HepG2 (cell line): ENCODE results near the gene SMG5. TPM values are rescaled to one million over a fixed set of nuclear protein-coding genes. Genes with fewer than 3 reads are reported as not detected.

Source experiments
- ELK4 ChIP-seq: sonication (generic); formaldehyde crosslinking; IDR thresholded peaks from 2 replicates; pipeline ENCODE4 v1.9.0; 2021; ENCODE audit warnings: missing genetic modification reagents, borderline replicate concordance
- HIVEP1 ChIP-seq: sonication (generic); formaldehyde crosslinking; IDR thresholded peaks from 2 replicates; pipeline ENCODE4 v1.4.0; 2020; ENCODE audit warnings: mild to moderate bottlenecking, missing genetic modification reagents
- HOXA7 ChIP-seq: sonication (generic); formaldehyde crosslinking; IDR thresholded peaks from 2 replicates; pipeline ENCODE4 v1.8.1; 2022; ENCODE audit warnings: mild to moderate bottlenecking, missing genetic modification reagents, moderate library complexity
- KDM1A ChIP-seq: IDR thresholded peaks from 2 replicates; pipeline ENCODE4 v1.6.1; 2016; ENCODE audit warnings: missing compliant biosample characterization
- NCOA1 ChIP-seq: sonication (generic); formaldehyde crosslinking; IDR thresholded peaks from 2 replicates; pipeline ENCODE4 v1.9.0; 2021; ENCODE audit warnings: missing genetic modification reagents
- POGZ ChIP-seq: sonication (generic); formaldehyde crosslinking; IDR thresholded peaks from 2 replicates; pipeline ENCODE4 v1.4.0; 2020; ENCODE audit warnings: mild to moderate bottlenecking, missing genetic modification reagents
- SKIL ChIP-seq: sonication (generic); formaldehyde crosslinking; IDR thresholded peaks from 2 replicates; pipeline ENCODE4 v1.8.0; 2022; ENCODE audit warnings: missing genetic modification reagents, mild to moderate bottlenecking, moderate library complexity, borderline replicate concordance
- TFDP2 ChIP-seq: sonication (generic); formaldehyde crosslinking; IDR thresholded peaks from 2 replicates; pipeline ENCODE4 v1.4.0; 2020; ENCODE audit warnings: missing genetic modification reagents
- THAP8 ChIP-seq: sonication (generic); formaldehyde crosslinking; IDR thresholded peaks from 2 replicates; pipeline ENCODE4 v1.5.1; 2020; ENCODE audit warnings: missing genetic modification reagents, mild to moderate bottlenecking, borderline replicate concordance
- ZNF276 ChIP-seq: sonication (generic); formaldehyde crosslinking; IDR thresholded peaks from 2 replicates; pipeline ENCODE4 v1.4.0; 2020; ENCODE audit warnings: mild to moderate bottlenecking, low read depth, missing genetic modification reagents
- ZNF44 ChIP-seq: sonication (generic); formaldehyde crosslinking; IDR thresholded peaks from 2 replicates; pipeline ENCODE4 v1.5.1; 2020; ENCODE audit warnings: mild to moderate bottlenecking, missing genetic modification reagents
- ZNF710 ChIP-seq: sonication (generic); formaldehyde crosslinking; IDR thresholded peaks from 2 replicates; pipeline ENCODE4 v1.5.0; 2020; ENCODE audit warnings: mild to moderate bottlenecking, missing genetic modification reagents, borderline replicate concordance
- ZNF746 ChIP-seq: sonication (generic); formaldehyde crosslinking; IDR thresholded peaks from 2 replicates; pipeline ENCODE4 v1.8.0; 2022; ENCODE audit warnings: mild to moderate bottlenecking, missing genetic modification reagents
- ZNF747 ChIP-seq: sonication (generic); formaldehyde crosslinking; IDR thresholded peaks from 2 replicates; pipeline ENCODE4 v1.8.1; 2023; ENCODE audit warnings: missing genetic modification reagents, mild to moderate bottlenecking, borderline replicate concordance
- ZNF83 ChIP-seq: sonication (generic); formaldehyde crosslinking; IDR thresholded peaks from 2 replicates; pipeline ENCODE4 v1.4.0; 2020; ENCODE audit warnings: missing genetic modification reagents, mild to moderate bottlenecking, borderline replicate concordance
- ZSCAN31 ChIP-seq: sonication (generic); formaldehyde crosslinking; IDR thresholded peaks from 2 replicates; pipeline ENCODE4 v1.5.0; 2020; ENCODE audit warnings: low read depth, mild to moderate bottlenecking, missing genetic modification reagents
- polyA plus RNA-seq, 8 experiments: library from polyadenylated mRNA; depleted of rRNA in 3 of 8; stranded (reverse) in 7 of 8; unstranded in 1 of 8; fragments of >200 nt; fragmentation: Illumina TruSeq in 4 of 8; extraction: Trizol in 4 of 8; gene quantifications; 2 replicates each; pipeline versions ENCODE4 v1.2.1 to v1.2.3, GENCODE V29; 2011 to 2016; ENCODE audit warnings: low read depth in 4 of 8, missing spikeins in 1 of 8, mixed read lengths in 1 of 8; ENCODE audit not compliant: insufficient read depth in 1 of 8
- total RNA-seq, 5 experiments: library from RNA; depleted of rRNA; stranded (reverse); fragments of >200 nt; fragmentation: Illumina TruSeq; extraction: Trizol; gene quantifications; 2 replicates each; pipeline ENCODE4 v1.2.3, GENCODE V29; 2016; ENCODE audit warnings: low read depth in 1 of 5

Gene SMG5
- total and polyA plus RNA-seq, 2 of the 13 experiments (the other 11 are each of a cell fraction or from before 2014, with no cell fraction given): 50.5 to 84.0 TPM

GRCh38 chr1:156291226-156292061, 8.8 kb upstream of the SMG5 start (continued):
- TF ChIP-seq ZNF276 (CRISPR knock-in tag): 0 out of 2 replicates have a peak, but pooled peaks have one; percentile 29
- TF ChIP-seq THAP8 (CRISPR knock-in tag): no peak
- TF ChIP-seq ZSCAN31: peak; percentile 42; the same call in 1 of the 2 replicates
- TF ChIP-seq KDM1A (CRISPR knock-in tag): no peak
- TF ChIP-seq ZNF710 (CRISPR knock-in tag): 0 out of 2 replicates have a peak, but pooled peaks have one; percentile 49
- TF ChIP-seq POGZ (CRISPR knock-in tag): peak; percentile 88
- TF ChIP-seq ZNF44 (CRISPR knock-in tag): no peak
- 0 out of 2 replicates have a peak, but pooled peaks have one; percentile 45 for TF ChIP-seq NCOA1 (CRISPR knock-in tag)
- peak; percentile 67; the same call in 1 of the 2 replicates for TF ChIP-seq HIVEP1 (CRISPR knock-in tag)
- no peak for TF ChIP-seq ZNF747 (CRISPR knock-in tag)
- TF ChIP-seq HOXA7 (CRISPR knock-in tag): no peak
- TF ChIP-seq TFDP2 (CRISPR knock-in tag): 0 out of 2 replicates have a peak, but pooled peaks have one; percentile 46
- TF ChIP-seq SKIL (CRISPR knock-in tag): peak; percentile 46; the same call in 1 of the 2 replicates
- 0 out of 2 replicates have a peak, but pooled peaks have one; percentile 59 for TF ChIP-seq ZNF746 (CRISPR knock-in tag)
- TF ChIP-seq ELK4: no peak
- no peak; the same call in 1 of the 2 replicates for TF ChIP-seq ZNF83
